ENCODE measurements around the gene PCGF1. TPM values are rescaled to one million over a fixed set of nuclear protein-coding genes. Genes with fewer than 3 reads are reported as not detected.

The PCGF1 gene
- total and polyA plus RNA-seq, 2 of the 13 experiments (the other 11 are each of a cell fraction or from before 2014, with no cell fraction given) = 20.4 to 22.6 TPM

GRCh38 chr2:74529357-74530238 lies 22.1 kb upstream of the PCGF1 start, which contains the start of the genes AUP1 and HTRA2 (continued):
- TF ChIP-seq BCLAF1 (IDR thresholded peaks at IDR 0.05) (no peak), RXRA (CRISPR knock-in tag; IDR thresholded peaks at IDR 0.05) (peak; percentile 52; the same call in 1 of the 2 replicates), PRMT3 (CRISPR knock-in tag; IDR thresholded peaks at IDR 0.05; ENCODE audit: borderline replicate concordance, low read depth) (0 out of 2 replicates have a peak, but pooled peaks have one; percentile 39), ZNF510 (CRISPR knock-in tag; IDR thresholded peaks at IDR 0.05; ENCODE audit: low read depth) (peak; percentile 91; the same call in 1 of the 2 replicates), ZIK1 (CRISPR knock-in tag; IDR thresholded peaks at IDR 0.05; ENCODE audit: borderline replicate concordance, low read depth) (peak; percentile 47; the same call in 1 of the 2 replicates), RXRB (CRISPR knock-in tag; IDR thresholded peaks at IDR 0.05; ENCODE audit: borderline replicate concordance) (peak; percentile 67), ZNF75D (CRISPR knock-in tag; IDR thresholded peaks at IDR 0.05; ENCODE audit: borderline replicate concordance) (0 out of 2 replicates have a peak, but pooled peaks have one; percentile 83), REPIN1 (CRISPR knock-in tag; IDR thresholded peaks at IDR 0.05; ENCODE audit: borderline replicate concordance, low read depth) (peak; percentile 88), ZNF513 (CRISPR knock-in tag; conservative IDR thresholded peaks at IDR 0.05) (peak; percentile 89; the same call in 1 of the 2 replicates), ZNF780A (CRISPR knock-in tag; IDR thresholded peaks at IDR 0.05) (no peak; the same call in 1 of the 2 replicates)
- TF ChIP-seq, protein P1, sequence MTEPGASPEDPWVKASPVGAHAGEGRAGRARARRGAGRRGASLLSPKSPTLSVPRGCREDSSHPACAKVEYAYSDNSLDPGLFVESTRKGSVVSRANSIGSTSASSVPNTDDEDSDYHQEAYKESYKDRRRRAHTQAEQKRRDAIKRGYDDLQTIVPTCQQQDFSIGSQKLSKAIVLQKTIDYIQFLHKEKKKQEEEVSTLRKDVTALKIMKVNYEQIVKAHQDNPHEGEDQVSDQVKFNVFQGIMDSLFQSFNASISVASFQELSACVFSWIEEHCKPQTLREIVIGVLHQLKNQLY (CRISPR knock-in tag; IDR thresholded peaks at IDR 0.05) = peak; percentile 14; the same call in 1 of the 2 replicates
- TF ChIP-seq, protein P2, sequence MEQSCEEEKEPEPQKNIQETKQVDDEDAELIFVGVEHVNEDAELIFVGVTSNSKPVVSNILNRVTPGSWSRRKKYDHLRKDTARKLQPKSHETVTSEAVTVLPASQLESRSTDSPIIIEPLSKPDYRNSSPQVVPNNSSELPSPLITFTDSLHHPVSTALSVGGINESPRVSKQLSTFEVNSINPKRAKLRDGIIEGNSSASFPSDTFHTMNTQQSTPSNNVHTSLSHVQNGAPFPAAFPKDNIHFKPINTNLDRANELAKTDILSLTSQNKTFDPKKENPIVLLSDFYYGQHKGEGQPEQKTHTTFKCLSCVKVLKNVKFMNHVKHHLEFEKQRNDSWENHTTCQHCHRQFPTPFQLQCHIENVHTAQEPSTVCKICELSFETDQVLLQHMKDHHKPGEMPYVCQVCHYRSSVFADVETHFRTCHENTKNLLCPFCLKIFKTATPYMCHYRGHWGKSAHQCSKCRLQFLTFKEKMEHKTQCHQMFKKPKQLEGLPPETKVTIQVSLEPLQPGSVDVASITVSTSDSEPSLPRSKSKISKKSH (CRISPR knock-in tag; IDR thresholded peaks at IDR 0.05; ENCODE audit: borderline replicate concordance) = 0 out of 2 replicates have a peak, but pooled peaks have one; percentile 8
- TF ChIP-seq, protein P3, sequence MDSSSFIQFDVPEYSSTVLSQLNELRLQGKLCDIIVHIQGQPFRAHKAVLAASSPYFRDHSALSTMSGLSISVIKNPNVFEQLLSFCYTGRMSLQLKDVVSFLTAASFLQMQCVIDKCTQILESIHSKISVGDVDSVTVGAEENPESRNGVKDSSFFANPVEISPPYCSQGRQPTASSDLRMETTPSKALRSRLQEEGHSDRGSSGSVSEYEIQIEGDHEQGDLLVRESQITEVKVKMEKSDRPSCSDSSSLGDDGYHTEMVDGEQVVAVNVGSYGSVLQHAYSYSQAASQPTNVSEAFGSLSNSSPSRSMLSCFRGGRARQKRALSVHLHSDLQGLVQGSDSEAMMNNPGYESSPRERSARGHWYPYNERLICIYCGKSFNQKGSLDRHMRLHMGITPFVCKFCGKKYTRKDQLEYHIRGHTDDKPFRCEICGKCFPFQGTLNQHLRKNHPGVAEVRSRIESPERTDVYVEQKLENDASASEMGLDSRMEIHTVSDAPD (CRISPR knock-in tag; IDR thresholded peaks at IDR 0.05) = no peak; the same call in 1 of the 2 replicates
- TF ChIP-seq, protein P4, sequence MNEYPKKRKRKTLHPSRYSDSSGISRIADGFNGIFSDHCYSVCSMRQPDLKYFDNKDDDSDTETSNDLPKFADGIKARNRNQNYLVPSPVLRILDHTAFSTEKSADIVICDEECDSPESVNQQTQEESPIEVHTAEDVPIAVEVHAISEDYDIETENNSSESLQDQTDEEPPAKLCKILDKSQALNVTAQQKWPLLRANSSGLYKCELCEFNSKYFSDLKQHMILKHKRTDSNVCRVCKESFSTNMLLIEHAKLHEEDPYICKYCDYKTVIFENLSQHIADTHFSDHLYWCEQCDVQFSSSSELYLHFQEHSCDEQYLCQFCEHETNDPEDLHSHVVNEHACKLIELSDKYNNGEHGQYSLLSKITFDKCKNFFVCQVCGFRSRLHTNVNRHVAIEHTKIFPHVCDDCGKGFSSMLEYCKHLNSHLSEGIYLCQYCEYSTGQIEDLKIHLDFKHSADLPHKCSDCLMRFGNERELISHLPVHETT (CRISPR knock-in tag; conservative IDR thresholded peaks at IDR 0.05) = peak; percentile 86
